H9 (cell line): Measurements from ENCODE around the gene SPATA46. TPM values are rescaled to one million over a fixed set of nuclear protein-coding genes. Genes with fewer than 3 reads are reported as not detected.

Experiments used
- DNase-seq: peaks from one replicate; pipeline ENCODE4 v3.0.0-alpha.2; 2017
- H2AFZ ChIP-seq: one replicate; pipeline ENCODE4 v1.6.1; 2013; ENCODE audit warnings: mild to moderate bottlenecking, low read length, control low read depth, moderate library complexity
- H2AK5ac ChIP-seq: 2 replicates; pipeline ENCODE4 v1.6.1; 2013; ENCODE audit warnings: low read length, control low read depth, mixed read lengths; ENCODE audit not compliant: insufficient read length
- H2BK120ac ChIP-seq: one replicate; pipeline ENCODE4 v1.6.1; 2013; ENCODE audit warnings: low read depth, mild to moderate bottlenecking, low read length, control low read depth, inconsistent platforms; ENCODE audit not compliant: poor library complexity, severe bottlenecking
- H2BK12ac ChIP-seq: 2 replicates; pipeline ENCODE4 v1.6.1; 2013; ENCODE audit warnings: low read length, control low read depth, mixed read lengths, low read depth; ENCODE audit not compliant: insufficient read length
- H2BK15ac ChIP-seq: 2 replicates; pipeline ENCODE4 v1.6.1; 2013; ENCODE audit warnings: low read depth, low read length, control low read depth
- H2BK20ac ChIP-seq: one replicate; pipeline ENCODE4 v1.6.1; 2013; ENCODE audit warnings: low read depth, mild to moderate bottlenecking, low read length, control low read depth, inconsistent platforms; ENCODE audit not compliant: poor library complexity, severe bottlenecking
- H2BK5ac ChIP-seq: 2 replicates; pipeline ENCODE4 v1.6.1; 2013; ENCODE audit warnings: low read length, control low read depth, mixed read lengths; ENCODE audit not compliant: insufficient read length
- H3K14ac ChIP-seq: 2 replicates; pipeline ENCODE4 v1.6.1; 2013; ENCODE audit warnings: low read length, control low read depth; ENCODE audit not compliant: insufficient read depth
- H3K18ac ChIP-seq: 2 replicates; pipeline ENCODE4 v1.6.1; 2013; ENCODE audit warnings: low read depth, mild to moderate bottlenecking, mixed read lengths, low read length, control low read depth; ENCODE audit not compliant: insufficient read length
- H3K23ac ChIP-seq: 2 replicates; pipeline ENCODE4 v1.6.1; 2013; ENCODE audit warnings: low read length, control low read depth, mixed read lengths, low read depth; ENCODE audit not compliant: insufficient read length
- H3K23me2 ChIP-seq: 2 replicates; pipeline ENCODE4 v1.6.1; 2013; ENCODE audit warnings: low read depth, mild to moderate bottlenecking, mixed read lengths, low read length, control low read depth; ENCODE audit not compliant: insufficient read length, poor library complexity, severe bottlenecking
- H3K27ac ChIP-seq: 2 replicates; pipeline ENCODE4 v1.5.1; 2013; ENCODE audit warnings: low read length, control low read depth, mixed read lengths, low read depth; ENCODE audit not compliant: insufficient read length
- H3K27me3 ChIP-seq: 2 replicates; pipeline ENCODE4 v1.6.1; 2013; ENCODE audit warnings: low read length, control low read depth, inconsistent platforms; ENCODE audit not compliant: insufficient read depth
- H3K4ac ChIP-seq: 2 replicates; pipeline ENCODE4 v1.6.1; 2013; ENCODE audit warnings: low read depth, mild to moderate bottlenecking, control low read depth, inconsistent platforms, low read length, moderate library complexity
- H3K4me1 ChIP-seq: 2 replicates; pipeline ENCODE4 v1.6.1; 2013; ENCODE audit warnings: low read length, control low read depth, inconsistent platforms; ENCODE audit not compliant: insufficient read depth
- H3K4me2 ChIP-seq: 2 replicates; pipeline ENCODE4 v1.6.1; 2013; ENCODE audit warnings: low read length, control low read depth, mixed read lengths; ENCODE audit not compliant: insufficient read length, insufficient read depth
- H3K56ac ChIP-seq: 2 replicates; pipeline ENCODE4 v1.6.1; 2013; ENCODE audit warnings: low read depth, mild to moderate bottlenecking, mixed read lengths, low read length, control low read depth; ENCODE audit not compliant: insufficient read length
- H3K79me1 ChIP-seq: 2 replicates; pipeline ENCODE4 v1.6.1; 2013; ENCODE audit warnings: low read depth, mild to moderate bottlenecking, moderate library complexity, low read length, control low read depth, inconsistent platforms; ENCODE audit not compliant: insufficient read depth, poor library complexity, severe bottlenecking
- H3K79me2 ChIP-seq: 2 replicates; pipeline ENCODE4 v1.6.1; 2013; ENCODE audit warnings: low read length, control low read depth, inconsistent platforms; ENCODE audit not compliant: insufficient read depth
- H3K9ac ChIP-seq: 2 replicates; pipeline ENCODE4 v1.6.1; 2013; ENCODE audit warnings: low read length, control low read depth, mixed read lengths; ENCODE audit not compliant: insufficient read length; ENCODE audit errors: extremely low read depth
- H3K9me3 ChIP-seq: one replicate; pipeline ENCODE4 v1.6.1; 2013; ENCODE audit warnings: low read depth, low read length, inconsistent platforms; ENCODE audit not compliant: control insufficient read depth
- H3T11ph ChIP-seq: one replicate; pipeline ENCODE4 v1.6.1; 2013; ENCODE audit warnings: mild to moderate bottlenecking, low read length, control low read depth, inconsistent platforms
- H4K20me1 ChIP-seq: one replicate; pipeline ENCODE4 v1.6.1; 2013; ENCODE audit not compliant: control insufficient read depth, insufficient read length, insufficient read depth
- H4K5ac ChIP-seq: 2 replicates; pipeline ENCODE4 v1.6.1; 2013; ENCODE audit warnings: low read depth, mild to moderate bottlenecking, mixed read lengths, low read length, control low read depth; ENCODE audit not compliant: insufficient read length
- H4K8ac ChIP-seq: replicated peaks from 2 replicates; pipeline ENCODE4 v1.6.1; 2013; ENCODE audit warnings: low read length, control low read depth, mixed read lengths, low read depth; ENCODE audit not compliant: insufficient read length
- H4K91ac ChIP-seq: 2 replicates; pipeline ENCODE4 v1.6.1; 2013; ENCODE audit warnings: low read depth, mild to moderate bottlenecking, moderate library complexity, mixed read lengths, low read length, control low read depth; ENCODE audit not compliant: insufficient read length
- H3K27ac Mint-ChIP-seq, 3 experiments: 2 replicates in 2 of 3; 3 replicates in 1 of 3; pipeline ENCODE4 v1.8.0; 2020 to 2021; ENCODE audit warnings: mixed read lengths in 3 of 3, mild to moderate bottlenecking in 1 of 3, moderate library complexity in 1 of 3
- H3K27me3 Mint-ChIP-seq: 2 replicates; pipeline ENCODE4 v1.8.0; 2021; ENCODE audit warnings: low read depth, mild to moderate bottlenecking, moderate library complexity, mixed read lengths
- H3K36me3 Mint-ChIP-seq, 3 experiments: 2 replicates in 2 of 3; 3 replicates in 1 of 3; pipeline ENCODE4 v1.8.0; 2020 to 2021; ENCODE audit warnings: low read depth in 3 of 3, mixed read lengths in 3 of 3; ENCODE audit not compliant: insufficient read depth in 1 of 3
- H3K4me1 Mint-ChIP-seq, 2 experiments: 2 replicates each; pipeline ENCODE4 v1.8.0; 2020; ENCODE audit warnings: mixed read lengths in 2 of 2
- H3K4me3 Mint-ChIP-seq, 2 experiments: 2 replicates in 1 of 2; 3 replicates in 1 of 2; pipeline ENCODE4 v1.8.0; 2020 to 2021; ENCODE audit warnings: mild to moderate bottlenecking in 2 of 2, mixed read lengths in 2 of 2, moderate library complexity in 1 of 2
- H3K9me3 Mint-ChIP-seq, 2 experiments: 2 replicates in 1 of 2; 3 replicates in 1 of 2; pipeline ENCODE4 v1.8.0; 2020; ENCODE audit warnings: mild to moderate bottlenecking in 2 of 2, mixed read lengths in 2 of 2, moderate library complexity in 1 of 2
- WGBS: extraction: QIAGEN DNeasy Blood & Tissue Kit; methylation state at CpG from one replicate; pipeline ENCODE4 v1.1.7; 2013; ENCODE audit warnings: missing lambda C conversion rate, low lambda C conversion rate, mixed read lengths; ENCODE audit not compliant: insufficient read length; ENCODE audit errors: extremely low coverage; 5-methylcytosine and 5-hydroxymethylcytosine counted together
- total RNA-seq: library from RNA; stranded (reverse); gene quantifications from 2 replicates; pipeline ENCODE4 v1.2.1, GENCODE V29; 2021
- TF ChIP-seq, protein P1 (sequence below): fragments of 200-600 bp; sonication (generic); conservative IDR thresholded peaks from 3 replicates; pipeline ENCODE4 v1.8.0; 2021; ENCODE audit warnings: antibody characterized with exemption, mild to moderate bottlenecking

SPATA46 gene
- total RNA-seq, 1 experiment from 2014 or later, result not detected

DNA sequence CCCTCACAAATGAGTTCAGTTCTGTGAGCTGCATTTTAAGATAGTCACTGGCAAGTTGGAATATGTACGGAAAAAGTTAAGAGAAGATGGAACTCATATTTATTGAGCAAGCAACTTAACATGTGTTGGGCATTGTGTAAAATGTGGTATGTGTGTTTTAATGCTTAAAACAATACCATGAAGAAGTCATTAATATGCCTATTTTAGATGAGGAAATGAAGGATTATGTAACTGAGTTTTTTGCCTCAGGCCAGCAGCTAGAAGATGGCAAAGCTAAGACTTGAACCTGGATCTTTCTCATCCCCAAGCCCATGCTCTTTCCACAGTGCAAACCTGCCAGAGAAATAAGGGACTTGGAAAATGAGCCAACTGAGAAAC is 48.9 kb downstream of the SPATA46 start:
- no peaks in the 10 kb centered on the region for H3K9me3 Mint-ChIP-seq
- H3K4me1 Mint-ChIP-seq, result no peaks in the 10 kb centered on the region
- no peak overlapping the region for H3K56ac ChIP-seq
- no peak overlapping the region for H2BK120ac ChIP-seq
- no peak overlapping the region for H2AK5ac ChIP-seq
- no peak overlapping the region for H4K8ac ChIP-seq
- no peak overlapping the region for H2BK15ac ChIP-seq
- no peaks in the 10 kb centered on the region for H3K23me2 ChIP-seq
- H3K4me1 ChIP-seq, result no peaks in the 10 kb centered on the region
- H4K91ac ChIP-seq, result no peak overlapping the region
- no peaks in the 10 kb centered on the region; the same call in 1 of the 2 replicates for H3K27me3 Mint-ChIP-seq
- H3K79me1 ChIP-seq, result no peaks in the 10 kb centered on the region
- no peak overlapping the region for H3K27ac Mint-ChIP-seq
- WGBS, result no CpG with 5 or more reads among the region's 1 CpG
- no peak overlapping the region for H3K4me3 Mint-ChIP-seq
- H2AFZ ChIP-seq, result no peak overlapping the region
- no peaks in the 10 kb centered on the region for H3K36me3 Mint-ChIP-seq
- no peak overlapping the region for H2BK12ac ChIP-seq
- H4K20me1 ChIP-seq, result no peaks in the 10 kb centered on the region
- TF ChIP-seq, protein P1, sequence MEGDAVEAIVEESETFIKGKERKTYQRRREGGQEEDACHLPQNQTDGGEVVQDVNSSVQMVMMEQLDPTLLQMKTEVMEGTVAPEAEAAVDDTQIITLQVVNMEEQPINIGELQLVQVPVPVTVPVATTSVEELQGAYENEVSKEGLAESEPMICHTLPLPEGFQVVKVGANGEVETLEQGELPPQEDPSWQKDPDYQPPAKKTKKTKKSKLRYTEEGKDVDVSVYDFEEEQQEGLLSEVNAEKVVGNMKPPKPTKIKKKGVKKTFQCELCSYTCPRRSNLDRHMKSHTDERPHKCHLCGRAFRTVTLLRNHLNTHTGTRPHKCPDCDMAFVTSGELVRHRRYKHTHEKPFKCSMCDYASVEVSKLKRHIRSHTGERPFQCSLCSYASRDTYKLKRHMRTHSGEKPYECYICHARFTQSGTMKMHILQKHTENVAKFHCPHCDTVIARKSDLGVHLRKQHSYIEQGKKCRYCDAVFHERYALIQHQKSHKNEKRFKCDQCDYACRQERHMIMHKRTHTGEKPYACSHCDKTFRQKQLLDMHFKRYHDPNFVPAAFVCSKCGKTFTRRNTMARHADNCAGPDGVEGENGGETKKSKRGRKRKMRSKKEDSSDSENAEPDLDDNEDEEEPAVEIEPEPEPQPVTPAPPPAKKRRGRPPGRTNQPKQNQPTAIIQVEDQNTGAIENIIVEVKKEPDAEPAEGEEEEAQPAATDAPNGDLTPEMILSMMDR, result no peak
- no peaks in the 10 kb centered on the region for H3K79me2 ChIP-seq
- H2BK5ac ChIP-seq, result no peak overlapping the region
- H3K18ac ChIP-seq, result no peak overlapping the region
- H3K9me3 ChIP-seq, result no peaks in the 10 kb centered on the region
- no peak overlapping the region for H3T11ph ChIP-seq
- H3K27me3 ChIP-seq, result no peaks in the 10 kb centered on the region
- no peak overlapping the region for H3K14ac ChIP-seq
- H3K4me2 ChIP-seq, result no peak overlapping the region
- H4K5ac ChIP-seq, result no peak overlapping the region
- no peak for DNase-seq
- no peak overlapping the region for H2BK20ac ChIP-seq
- no peak overlapping the region for H3K9ac ChIP-seq
- H3K4ac ChIP-seq, result no peak overlapping the region
- no peak overlapping the region for H3K23ac ChIP-seq
- no peak overlapping the region for H3K27ac ChIP-seq
